BLaER1 (cell line): Measurements from ENCODE around the gene FOXF2.

Experiments
- H3K27ac ChIP-seq: shearing (Covaris generic); formaldehyde crosslinking; 2 replicates; pipeline ENCODE4 v1.8.1; 2022
- H3K27me3 ChIP-seq: shearing (Covaris generic); formaldehyde crosslinking; 2 replicates; pipeline ENCODE4 v1.8.1; 2022
- H3K36me3 ChIP-seq: shearing (Covaris generic); formaldehyde crosslinking; 2 replicates; pipeline ENCODE4 v1.8.1; 2022
- H3K4me1 ChIP-seq: shearing (Covaris generic); formaldehyde crosslinking; 2 replicates; pipeline ENCODE4 v1.8.1; 2022
- H3K4me2 ChIP-seq: shearing (Covaris generic); formaldehyde crosslinking; 2 replicates; pipeline ENCODE4 v1.8.1; 2022
- H3K4me3 ChIP-seq: shearing (Covaris generic); formaldehyde crosslinking; 2 replicates; pipeline ENCODE4 v1.8.1; 2022
- H3K9ac ChIP-seq: shearing (Covaris generic); formaldehyde crosslinking; 2 replicates; pipeline ENCODE4 v1.8.1; 2022
- H3K9me3 ChIP-seq: shearing (Covaris generic); formaldehyde crosslinking; 2 replicates; pipeline ENCODE4 v1.8.1; 2022
- H4K20me1 ChIP-seq: shearing (Covaris generic); formaldehyde crosslinking; 2 replicates; pipeline ENCODE4 v1.8.1; 2022
- Cebpa-rat ChIP-seq: shearing (Covaris generic); IDR thresholded peaks from 2 replicates; pipeline ENCODE4 v1.8.1; 2022

Gene FOXF2

DNA sequence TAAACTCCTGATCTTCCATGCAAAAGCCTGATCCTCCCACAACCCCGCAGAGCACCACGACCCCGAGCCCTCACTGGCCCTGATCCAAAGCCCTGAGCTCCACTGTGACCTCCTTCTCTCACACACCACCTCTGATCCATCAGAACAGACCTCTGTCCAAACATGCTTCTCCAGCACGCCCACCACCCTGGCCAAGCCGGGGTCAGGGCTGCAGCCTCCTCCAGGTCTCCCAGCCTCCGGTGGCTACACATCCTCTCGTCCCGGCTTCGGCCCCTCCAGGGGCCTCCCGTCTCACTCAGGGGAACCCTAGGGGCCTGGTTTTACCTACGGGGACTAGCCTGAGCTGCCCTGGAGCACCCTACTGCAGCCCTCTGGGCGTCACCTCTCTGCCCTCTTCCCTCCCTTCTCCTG is 49.1 kb downstream of the FOXF2 start:
- Histone ChIP-seq H3K36me3 (no peaks in the 10 kb centered on the region), H4K20me1 (no peaks in the 10 kb centered on the region), H3K4me1 (no peaks in the 10 kb centered on the region), H3K9me3 (no peaks in the 10 kb centered on the region), H3K4me2 (no peak overlapping the region), H3K9ac (no peak overlapping the region), H3K27me3 (no peaks in the 10 kb centered on the region), H3K4me3 (no peak overlapping the region), H3K27ac (no peak overlapping the region)
- TF ChIP-seq Cebpa-rat, result no peak

DNA sequence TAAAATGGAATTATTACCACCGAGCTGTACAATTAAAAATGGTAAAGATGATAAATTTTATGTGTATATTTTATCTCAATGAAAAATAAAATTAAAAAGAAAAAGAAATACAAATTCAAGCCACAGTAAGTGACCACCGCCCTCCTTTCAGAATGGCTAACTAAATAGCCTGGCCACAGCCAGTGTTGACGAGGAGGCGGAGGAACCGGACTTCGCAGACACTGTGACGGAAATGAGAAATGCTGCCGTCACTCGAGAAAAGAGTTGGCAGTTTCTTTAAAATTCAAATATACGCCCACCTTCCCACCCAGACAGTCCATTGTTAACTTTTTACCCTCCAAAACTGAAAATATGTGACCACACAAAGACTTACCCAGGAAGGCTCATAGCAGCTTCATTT is 50.0 kb downstream of the FOXF2 start:
- Histone ChIP-seq H3K27me3 (no peaks in the 10 kb centered on the region), H3K27ac (no peak overlapping the region), H3K4me2 (no peak overlapping the region), H4K20me1 (no peaks in the 10 kb centered on the region), H3K9ac (no peak overlapping the region), H3K4me1 (no peaks in the 10 kb centered on the region), H3K4me3 (no peak overlapping the region), H3K36me3 (no peaks in the 10 kb centered on the region), H3K9me3 (no peaks in the 10 kb centered on the region)
- no peak for TF ChIP-seq Cebpa-rat

DNA sequence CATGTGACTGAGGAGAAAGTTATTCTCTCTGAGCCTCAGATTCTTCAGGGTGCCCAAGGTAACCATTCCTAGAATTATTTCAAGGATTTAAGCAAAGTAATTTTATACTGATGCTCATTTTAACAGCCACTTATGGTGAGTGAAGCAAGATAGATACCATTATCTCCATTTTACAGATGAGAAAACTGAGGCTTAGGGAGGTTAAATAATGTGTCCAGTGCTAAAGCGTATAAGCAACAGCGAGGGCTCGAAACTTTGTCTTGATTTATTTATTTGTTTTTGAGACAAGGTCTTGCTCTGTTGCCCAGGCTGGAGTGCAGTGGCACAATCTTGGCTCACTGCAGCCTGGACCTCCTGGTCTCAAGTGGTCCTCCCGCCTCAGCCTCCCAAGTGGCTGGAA is 53.6 kb downstream of the FOXF2 start:
- Histone ChIP-seq H3K4me1 (no peaks in the 10 kb centered on the region), H3K9ac (no peak overlapping the region), H3K9me3 (no peaks in the 10 kb centered on the region), H3K4me2 (no peak overlapping the region), H3K27me3 (no peaks in the 10 kb centered on the region), H3K4me3 (no peak overlapping the region), H4K20me1 (no peaks in the 10 kb centered on the region), H3K36me3 (no peaks in the 10 kb centered on the region), H3K27ac (no peak overlapping the region)
- TF ChIP-seq Cebpa-rat, result no peak
